IgD-negative memory B cell (primary cell): ENCODE data around the gene DUSP7. TPM values are rescaled to one million over a fixed set of nuclear protein-coding genes. Genes with fewer than 3 reads are reported as not detected.

ENCODE experiments used
- H3K27ac Mint-ChIP-seq, 3 donors: one replicate each; pipeline ENCODE4 v1.8.0; 2020 to 2022; ENCODE audit warnings: mild to moderate bottlenecking in 3 of 3, mixed read lengths in 3 of 3, moderate library complexity in 1 of 3
- H3K27me3 Mint-ChIP-seq: one replicate; pipeline ENCODE4 v1.8.0; 2021; ENCODE audit warnings: mixed read lengths
- H3K36me3 Mint-ChIP-seq: one replicate; pipeline ENCODE4 v1.8.0; 2020; ENCODE audit warnings: mild to moderate bottlenecking, mixed read lengths
- H3K4me1 Mint-ChIP-seq, 3 donors: one replicate each; pipeline ENCODE4 v1.8.0; 2020 to 2022; ENCODE audit warnings: mixed read lengths in 3 of 3, mild to moderate bottlenecking in 1 of 3
- H3K4me3 Mint-ChIP-seq, 4 donors: one replicate each; pipeline ENCODE4 v1.8.0; 2020 to 2022; ENCODE audit warnings: mild to moderate bottlenecking in 4 of 4, mixed read lengths in 4 of 4, moderate library complexity in 3 of 4
- H3K9me3 Mint-ChIP-seq, 3 donors: one replicate each; pipeline ENCODE4 v1.8.0; 2020 to 2021; ENCODE audit warnings: mixed read lengths in 3 of 3, mild to moderate bottlenecking in 1 of 3
- polyA plus RNA-seq: library from polyadenylated mRNA; unstranded; fragments of 300-500 nt; fragmentation: Illumina TruSeq; gene quantifications from one replicate; pipeline ENCODE4 v1.2.3, GENCODE V29; 2021

DUSP7 gene
- polyA plus RNA-seq, 1 donor from 2014 or later = 1.1 TPM

DNA sequence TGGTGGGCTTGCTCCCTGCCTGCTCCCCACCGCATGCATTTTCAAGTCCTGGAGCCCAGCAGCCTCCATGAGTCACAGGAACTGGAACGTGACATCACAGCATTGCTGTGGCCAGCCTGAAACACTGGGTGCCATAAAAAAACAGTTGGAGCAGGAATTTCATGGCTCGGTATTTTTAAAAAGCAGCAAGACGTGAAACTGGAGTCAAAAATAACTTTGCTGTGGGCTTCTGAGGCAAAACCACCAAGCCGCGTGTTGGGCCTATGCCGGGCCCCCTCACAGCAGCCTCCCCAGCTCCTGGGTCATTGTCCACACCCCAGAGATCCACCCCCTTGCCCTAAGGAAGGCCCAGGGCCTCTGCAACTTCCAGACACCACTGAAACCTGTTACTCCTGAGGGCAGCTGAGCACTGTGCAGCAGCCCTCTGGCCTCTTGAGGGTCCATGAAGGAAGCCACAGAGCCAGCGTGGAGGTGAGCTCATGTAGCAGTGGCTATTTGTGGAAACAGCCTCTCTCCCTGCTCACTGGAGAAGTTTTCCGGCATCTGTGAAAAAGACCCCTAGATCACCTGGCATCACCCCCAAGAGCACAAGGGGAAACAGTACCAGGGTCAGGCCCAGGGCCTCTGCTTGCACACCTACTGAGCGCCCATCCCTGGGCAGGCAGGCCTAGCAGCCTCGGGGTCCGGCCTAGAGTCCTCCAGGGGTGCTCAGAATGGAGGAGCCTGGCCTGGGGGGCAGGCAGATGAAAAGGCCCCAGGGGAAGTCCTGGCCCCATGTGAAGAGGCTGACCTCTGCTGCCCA, 34.0 kb upstream of the DUSP7 start:
- Mint-ChIP-seq H3K4me3 (no peak overlapping the region), H3K4me1 (peaks cover 2 to 4% (median 3%) of the 10 kb centered on the region in 3 donors), H3K27ac (no peak overlapping the region), H3K36me3 (no peaks in the 10 kb centered on the region), H3K9me3 (no peaks in the 10 kb centered on the region), H3K27me3 (no peaks in the 10 kb centered on the region)

DNA sequence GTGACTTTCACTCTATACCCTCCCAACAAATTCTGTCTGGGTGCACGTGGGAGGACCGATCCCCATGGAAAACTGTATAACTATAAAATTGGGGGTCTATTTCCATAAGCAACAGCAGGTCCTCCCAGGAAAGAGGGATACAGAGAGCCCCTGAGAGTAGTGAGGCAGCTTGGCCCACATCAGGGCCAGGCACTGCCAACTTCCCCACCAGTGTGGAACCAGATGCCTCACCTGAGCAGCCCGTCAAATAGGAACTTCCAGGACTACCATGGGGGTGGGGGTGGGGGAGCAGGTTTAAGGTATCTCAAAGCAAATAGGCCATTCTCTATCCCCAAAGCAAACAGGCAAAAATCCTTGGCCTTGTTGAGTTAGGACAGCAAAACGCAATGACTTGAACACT, 33.3 kb upstream of the DUSP7 start:
- H3K4me1 Mint-ChIP-seq = peaks cover 2 to 4% (median 4%) of the 10 kb centered on the region in 3 donors
- no peaks in the 10 kb centered on the region for H3K36me3 Mint-ChIP-seq
- H3K4me3 Mint-ChIP-seq = no peak overlapping the region
- no peak overlapping the region for H3K27ac Mint-ChIP-seq
- no peaks in the 10 kb centered on the region for H3K27me3 Mint-ChIP-seq
- no peaks in the 10 kb centered on the region for H3K9me3 Mint-ChIP-seq

DNA sequence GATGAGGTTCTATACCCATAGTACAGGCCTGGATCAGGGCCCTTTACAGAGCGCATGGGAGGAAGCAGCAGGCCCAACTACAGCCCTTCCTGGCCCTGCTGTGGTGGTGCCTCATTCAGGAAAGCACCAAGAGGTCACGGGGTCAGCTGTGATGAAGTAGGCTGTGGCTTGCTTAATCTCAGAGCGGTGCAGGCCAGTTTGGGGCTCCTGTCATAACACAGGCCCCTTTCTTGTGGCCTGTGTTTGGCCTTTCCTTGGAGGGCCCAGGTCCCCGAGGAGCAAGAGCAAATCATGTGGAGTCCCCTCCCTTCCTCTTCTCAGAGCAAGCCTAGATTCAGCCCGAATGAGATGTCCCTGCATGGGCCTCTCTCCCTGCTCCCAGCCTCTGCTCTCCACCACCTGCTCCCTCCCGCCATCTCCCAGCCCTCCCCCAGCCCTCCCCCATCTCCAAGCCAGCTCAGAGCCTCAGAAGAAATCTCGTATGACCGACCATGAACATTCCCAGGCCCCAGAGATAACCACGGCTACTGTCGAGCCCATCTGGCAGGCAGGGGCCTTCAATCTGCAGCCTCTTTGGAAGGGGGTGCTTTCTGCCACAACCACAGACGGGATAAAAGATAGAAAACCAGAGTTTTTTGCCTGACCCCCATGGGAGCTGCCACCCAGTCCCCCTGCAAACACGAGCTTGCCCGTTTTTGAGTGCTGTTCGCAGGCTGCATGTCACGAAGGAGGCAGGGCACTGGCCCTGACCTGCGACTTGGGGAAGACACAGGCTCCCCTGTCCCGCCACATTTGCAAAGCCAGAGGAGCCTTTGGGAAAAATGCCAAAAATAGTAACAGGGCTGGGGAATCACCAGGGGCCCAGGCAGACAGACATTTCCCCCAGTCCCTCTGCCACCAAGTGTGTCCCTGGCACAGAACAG, 32.3 kb upstream of the DUSP7 start:
- Mint-ChIP-seq H3K36me3 (peaks cover 2% of the 10 kb centered on the region), H3K4me3 (no peak overlapping the region), H3K27ac (no peak overlapping the region), H3K9me3 (no peaks in the 10 kb centered on the region), H3K27me3 (no peaks in the 10 kb centered on the region), H3K4me1 (peaks cover 2 to 5% (median 4%) of the 10 kb centered on the region in 3 donors)

DNA sequence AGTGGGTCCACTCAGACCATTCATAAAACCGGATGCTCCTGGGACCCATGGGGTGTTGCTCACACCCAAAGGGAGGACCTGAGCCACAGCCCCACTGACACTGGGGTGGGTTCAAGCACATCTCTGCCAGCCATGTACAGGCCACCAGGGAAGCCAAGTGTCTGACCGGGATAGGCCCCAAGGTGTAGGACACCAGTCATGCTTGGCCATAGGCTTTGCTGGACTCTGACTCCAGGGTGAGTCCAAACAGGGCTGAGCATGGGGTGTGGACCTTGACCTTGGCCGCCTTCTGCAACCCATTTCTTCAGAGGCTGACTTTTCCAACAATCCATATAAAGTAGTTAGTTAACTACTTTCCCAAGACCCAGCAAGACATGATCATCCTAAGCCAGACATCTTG, 31.4 kb upstream of the DUSP7 start:
- no peaks in the 10 kb centered on the region for H3K27me3 Mint-ChIP-seq
- H3K4me3 Mint-ChIP-seq = no peak overlapping the region
- H3K4me1 Mint-ChIP-seq = peaks cover 2 to 5% (median 4%) of the 10 kb centered on the region in 3 donors
- no peak overlapping the region for H3K27ac Mint-ChIP-seq
- H3K9me3 Mint-ChIP-seq = no peaks in the 10 kb centered on the region
- H3K36me3 Mint-ChIP-seq = peaks cover 2% of the 10 kb centered on the region

DNA sequence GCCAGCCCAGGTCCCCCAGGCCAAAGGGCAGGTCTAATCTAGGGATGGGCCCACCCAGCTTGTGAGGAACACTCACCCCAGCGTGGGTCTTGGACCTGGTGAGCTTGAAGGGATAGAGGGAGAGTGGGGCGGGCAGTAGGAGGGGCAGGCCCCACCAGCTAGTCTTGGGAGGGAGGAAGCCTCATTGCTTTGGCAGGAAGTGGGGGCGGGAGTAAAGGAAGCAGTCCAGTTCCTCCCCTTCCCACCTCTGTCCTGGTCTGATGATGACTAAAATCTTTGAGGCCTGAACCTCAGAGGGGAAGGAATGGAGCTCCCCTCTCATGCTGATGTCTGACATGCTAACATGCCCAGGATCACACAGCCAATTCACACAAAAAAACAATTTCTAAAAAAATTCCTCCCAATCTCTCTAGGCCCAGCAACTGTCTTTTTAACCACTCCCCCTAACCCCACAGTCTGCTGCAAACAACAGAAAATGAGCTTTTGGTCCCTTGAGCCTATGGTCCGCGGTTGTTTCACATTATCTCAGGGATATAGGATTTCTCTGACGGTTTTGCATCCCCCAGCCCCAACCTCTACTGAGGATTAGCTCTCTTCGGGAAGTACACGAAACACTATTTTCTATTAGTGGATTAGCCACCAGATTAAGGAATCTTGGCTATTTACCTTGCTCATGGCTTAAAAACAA, 30.7 kb upstream of the DUSP7 start:
- H3K27ac Mint-ChIP-seq = no peak overlapping the region
- H3K9me3 Mint-ChIP-seq = no peaks in the 10 kb centered on the region
- no peaks in the 10 kb centered on the region for H3K27me3 Mint-ChIP-seq
- H3K36me3 Mint-ChIP-seq = peaks cover 2% of the 10 kb centered on the region
- H3K4me1 Mint-ChIP-seq = peaks cover 2 to 5% (median 4%) of the 10 kb centered on the region in 3 donors
- H3K4me3 Mint-ChIP-seq = peak overlapping the region in 1 of 4 donors; percentile 47

DNA sequence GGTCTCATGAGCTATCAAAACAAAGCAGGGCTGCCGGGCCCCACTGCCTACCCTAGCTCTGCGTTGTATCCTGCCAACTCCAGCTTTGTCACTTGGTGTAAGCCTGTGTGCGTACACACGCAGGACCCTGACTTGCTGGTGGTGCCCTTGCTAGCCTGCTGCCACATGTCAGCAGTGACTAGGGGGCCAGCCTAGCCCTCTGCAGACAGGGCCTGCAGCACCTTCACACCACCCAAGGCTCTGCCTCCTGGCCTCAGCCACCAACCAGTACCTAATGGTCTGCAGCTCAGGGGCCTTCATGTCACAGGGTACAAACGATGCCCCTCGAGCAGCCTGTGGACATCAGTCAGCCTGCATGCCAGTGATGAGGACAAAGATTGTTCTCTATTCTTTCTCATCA, 30.1 kb upstream of the DUSP7 start:
- Mint-ChIP-seq H3K36me3 (peaks cover 2% of the 10 kb centered on the region), H3K9me3 (no peaks in the 10 kb centered on the region), H3K27ac (no peak overlapping the region), H3K27me3 (no peaks in the 10 kb centered on the region), H3K4me3 (no peak overlapping the region), H3K4me1 (peaks cover 2 to 5% (median 4%) of the 10 kb centered on the region in 3 donors)

- no peak overlapping the region for H3K4me3 Mint-ChIP-seq
- peaks cover 2 to 5% (median 4%) of the 10 kb centered on the region in 3 donors for H3K4me1 Mint-ChIP-seq
- no peak overlapping the region for H3K27ac Mint-ChIP-seq
- peaks cover 2% of the 10 kb centered on the region for H3K36me3 Mint-ChIP-seq
- no peaks in the 10 kb centered on the region for H3K9me3 Mint-ChIP-seq
- H3K27me3 Mint-ChIP-seq = no peaks in the 10 kb centered on the region
Measured at GRCh38 chr3:52085681-52086282, 29.4 kb upstream of the DUSP7 start.

- peaks cover 2 to 5% (median 4%) of the 10 kb centered on the region in 3 donors for H3K4me1 Mint-ChIP-seq
- peaks cover 2% of the 10 kb centered on the region for H3K36me3 Mint-ChIP-seq
- no peaks in the 10 kb centered on the region for H3K27me3 Mint-ChIP-seq
- no peak overlapping the region for H3K27ac Mint-ChIP-seq
- H3K9me3 Mint-ChIP-seq = no peaks in the 10 kb centered on the region
- H3K4me3 Mint-ChIP-seq = no peak overlapping the region
Measured at GRCh38 chr3:52084954-52085680, 28.7 kb upstream of the DUSP7 start.

DNA sequence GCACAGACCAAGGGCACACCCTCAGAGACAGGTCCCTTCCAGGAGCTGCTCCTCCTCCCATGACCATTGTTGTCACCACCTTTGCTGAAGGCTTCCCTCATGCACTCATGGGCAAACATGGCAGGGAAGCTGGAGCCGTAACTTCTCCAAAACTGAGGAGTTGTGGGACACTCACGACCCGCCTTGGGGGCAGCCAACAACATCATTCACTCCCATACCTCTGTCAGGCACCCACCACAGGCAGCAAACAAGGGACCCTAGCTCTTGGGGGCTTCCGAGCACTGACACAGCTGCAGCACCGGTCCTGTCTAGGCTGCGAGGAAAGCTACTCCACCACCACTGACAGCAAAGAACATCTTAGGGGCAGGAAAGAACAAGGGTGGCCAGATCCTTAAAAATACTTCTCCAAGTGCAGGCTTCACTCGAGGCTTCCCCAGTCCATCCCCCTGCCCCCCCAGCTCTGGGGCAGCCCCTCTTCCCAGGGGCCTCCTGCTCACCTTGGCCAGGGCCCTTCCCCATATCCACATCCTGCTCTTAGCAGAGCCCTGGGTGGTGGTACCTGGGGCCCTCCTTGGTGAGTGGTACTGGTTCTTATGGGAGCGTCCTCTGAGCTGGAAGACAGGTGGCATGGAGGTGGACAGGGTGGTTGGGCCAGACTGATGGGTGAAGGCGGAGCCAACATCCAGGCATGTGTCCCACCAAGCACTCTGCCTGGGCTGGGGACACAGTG, 28.0 kb upstream of the DUSP7 start:
- H3K36me3 Mint-ChIP-seq = peaks cover 2% of the 10 kb centered on the region
- H3K4me1 Mint-ChIP-seq = peaks cover 2 to 5% (median 4%) of the 10 kb centered on the region in 3 donors
- H3K27ac Mint-ChIP-seq = no peak overlapping the region
- no peaks in the 10 kb centered on the region for H3K27me3 Mint-ChIP-seq
- no peak overlapping the region for H3K4me3 Mint-ChIP-seq
- H3K9me3 Mint-ChIP-seq = no peaks in the 10 kb centered on the region

DNA sequence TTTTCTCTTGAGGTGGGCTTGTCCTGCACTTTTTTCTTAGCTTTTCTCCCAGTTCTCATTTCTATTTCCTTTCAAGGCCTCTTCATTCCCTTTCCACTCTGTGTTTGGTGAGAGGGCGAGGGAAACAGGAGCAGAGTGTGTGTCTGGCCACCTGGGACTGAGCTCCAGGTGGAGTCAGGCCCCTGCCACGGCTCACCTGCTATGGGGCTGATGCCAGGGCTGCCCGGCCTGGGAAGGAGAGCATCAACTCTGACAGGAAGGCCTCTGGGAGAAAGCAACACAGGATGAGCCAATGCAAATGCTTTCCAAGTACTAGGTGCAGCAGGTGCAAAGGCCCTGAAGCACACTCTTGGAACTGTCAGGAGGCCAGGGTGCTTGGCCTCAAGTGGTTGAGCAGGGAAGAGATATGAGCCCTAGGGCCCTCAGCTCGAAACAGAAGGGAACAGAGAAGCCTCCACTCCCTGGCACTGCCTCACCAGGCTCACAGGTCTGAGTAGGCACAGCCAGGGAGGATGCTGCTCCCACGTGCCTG, 27.3 kb upstream of the DUSP7 start:
- peaks cover 2% of the 10 kb centered on the region for H3K36me3 Mint-ChIP-seq
- H3K4me3 Mint-ChIP-seq = no peak overlapping the region
- H3K4me1 Mint-ChIP-seq = peaks cover 2 to 5% (median 4%) of the 10 kb centered on the region in 3 donors
- no peaks in the 10 kb centered on the region for H3K9me3 Mint-ChIP-seq
- H3K27ac Mint-ChIP-seq = no peak overlapping the region
- H3K27me3 Mint-ChIP-seq = no peaks in the 10 kb centered on the region

DNA sequence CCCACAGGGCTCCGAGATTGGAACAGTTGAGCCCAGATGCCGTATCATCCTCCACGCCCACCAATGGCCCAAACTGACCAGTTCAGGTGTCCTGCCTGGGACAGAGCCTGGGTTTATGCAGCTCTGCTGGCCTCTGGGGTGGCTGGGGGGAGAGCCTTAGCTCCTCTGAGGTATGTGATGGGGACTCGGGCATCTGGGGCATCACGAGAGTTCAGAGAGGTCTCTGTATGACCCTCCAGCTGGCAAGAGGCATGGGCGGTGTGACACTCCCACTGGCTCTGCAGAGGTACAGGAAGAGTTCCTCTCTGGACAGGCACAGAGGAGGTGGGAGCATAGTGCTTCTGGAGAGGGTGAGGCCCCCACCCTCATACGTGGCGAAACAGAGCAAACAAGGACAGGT, 26.6 kb upstream of the DUSP7 start:
- peaks cover 2% of the 10 kb centered on the region for H3K36me3 Mint-ChIP-seq
- no peaks in the 10 kb centered on the region for H3K27me3 Mint-ChIP-seq
- H3K9me3 Mint-ChIP-seq = no peaks in the 10 kb centered on the region
- H3K4me3 Mint-ChIP-seq = no peak overlapping the region
- H3K27ac Mint-ChIP-seq = no peak overlapping the region
- H3K4me1 Mint-ChIP-seq = peaks cover 2 to 5% (median 4%) of the 10 kb centered on the region in 3 donors

DNA sequence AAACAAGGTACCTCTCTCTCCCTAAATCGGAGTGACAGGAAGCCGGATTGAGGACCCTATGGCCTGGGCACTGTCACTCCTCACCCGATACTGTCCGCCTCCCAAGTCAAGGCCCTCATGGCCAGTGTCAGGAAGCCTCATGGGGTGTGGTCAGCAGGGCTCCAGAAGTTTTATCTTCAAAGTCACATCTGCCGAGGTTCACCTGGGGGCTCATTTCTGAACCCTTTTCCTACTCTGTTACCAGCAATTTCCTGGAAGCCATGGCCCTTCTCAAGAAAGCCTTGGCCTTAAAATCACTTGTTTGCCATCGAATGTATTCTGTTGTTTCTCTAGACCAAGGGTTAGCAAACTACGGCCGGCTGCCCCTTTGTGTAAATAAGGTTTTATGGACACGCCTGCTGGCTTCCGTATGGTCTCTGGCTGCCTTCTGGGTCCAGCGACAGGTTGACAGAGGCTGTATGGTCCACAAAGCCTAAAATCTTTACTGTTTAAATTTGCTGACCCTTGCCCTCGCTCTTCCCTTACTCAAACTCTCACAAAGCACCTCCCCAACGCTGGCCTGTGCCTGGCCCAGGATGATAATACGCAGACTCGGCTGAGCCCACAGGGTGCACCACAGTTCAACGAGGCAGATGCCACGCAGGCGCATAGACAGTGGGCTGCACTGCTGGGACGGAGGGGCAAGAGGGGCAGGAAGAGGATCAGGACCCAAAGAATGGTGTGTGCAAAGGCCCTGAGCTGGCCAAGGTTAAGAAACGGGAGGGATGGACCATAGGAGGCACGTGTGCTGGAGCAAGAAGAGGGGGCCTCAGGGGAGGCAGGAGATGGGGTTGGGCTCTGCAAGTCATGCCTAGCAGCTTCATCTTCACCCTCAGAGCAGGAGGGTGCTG, 24.7 kb upstream of the DUSP7 start:
- Mint-ChIP-seq H3K4me3 (no peak overlapping the region), H3K4me1 (peaks cover 0 to 2% (median 0%) of the 10 kb centered on the region in 3 donors), H3K27ac (peak overlapping the region in 1 of 3 donors; percentile 82), H3K36me3 (peaks cover 2% of the 10 kb centered on the region), H3K9me3 (no peaks in the 10 kb centered on the region), H3K27me3 (no peaks in the 10 kb centered on the region)

DNA sequence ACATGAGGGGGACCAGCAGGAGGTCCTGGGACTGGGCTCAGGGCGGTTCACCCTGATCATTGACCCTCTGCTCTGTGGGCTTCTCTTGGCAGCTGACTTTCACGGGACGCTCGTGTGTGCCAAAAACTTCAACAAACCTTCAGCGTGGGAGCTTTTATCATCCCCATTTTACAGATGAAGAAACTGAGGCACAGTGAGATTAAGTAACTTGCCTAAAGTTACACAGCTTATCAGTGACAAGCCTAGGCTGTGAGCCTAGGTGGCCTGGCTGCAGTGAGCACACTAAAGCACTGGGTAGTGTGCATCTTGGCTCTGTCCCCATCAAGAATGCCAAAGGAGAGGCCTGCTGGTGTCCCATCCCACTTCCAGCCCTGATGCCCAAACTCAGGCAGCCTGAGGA, 23.6 kb upstream of the DUSP7 start:
- Mint-ChIP-seq H3K4me3 (no peak overlapping the region), H3K27ac (no peak overlapping the region), H3K27me3 (no peaks in the 10 kb centered on the region), H3K36me3 (peaks cover 2% of the 10 kb centered on the region), H3K9me3 (no peaks in the 10 kb centered on the region), H3K4me1 (peaks cover 0 to 3% (median 0%) of the 10 kb centered on the region in 3 donors)
